ENCODE data around the gene SLC5A4.
A peak's percentile ranks its signal among the peaks of the same experiment; 100 is the strongest.
"Not testable (repeated sequence)": the region's sequence is repeated elsewhere in the genome, so short reads cannot be mapped to it uniquely, and the experiment has no call there.

Gene SLC5A4

GRCh38 chr22:32269316-32269715 is 14.2 kb upstream of the SLC5A4 start:
- ChIA-PET POLR2A (no interaction called here), CTCF (no interaction called here)
- no peak for TF ChIP-seq ZNF384 (IDR thresholded peaks at IDR 0.05)
- no peak for TF ChIP-seq LEF1 (IDR thresholded peaks at IDR 0.05; ENCODE audit: borderline replicate concordance)
- TF ChIP-seq ELF4 (IDR thresholded peaks at IDR 0.05): no peak
- TF ChIP-seq HDGF (IDR thresholded peaks at IDR 0.05; ENCODE audit: borderline replicate concordance): no peak
- no peak for TF ChIP-seq TARDBP (IDR thresholded peaks at IDR 0.05)
- no peak for TF ChIP-seq FOXA1 (IDR thresholded peaks at IDR 0.05)
- no peak for TF ChIP-seq L3MBTL2 (conservative IDR thresholded peaks at IDR 0.05)
- DNase-seq (ENCODE audit: extremely low spot score): no peak

DNA sequence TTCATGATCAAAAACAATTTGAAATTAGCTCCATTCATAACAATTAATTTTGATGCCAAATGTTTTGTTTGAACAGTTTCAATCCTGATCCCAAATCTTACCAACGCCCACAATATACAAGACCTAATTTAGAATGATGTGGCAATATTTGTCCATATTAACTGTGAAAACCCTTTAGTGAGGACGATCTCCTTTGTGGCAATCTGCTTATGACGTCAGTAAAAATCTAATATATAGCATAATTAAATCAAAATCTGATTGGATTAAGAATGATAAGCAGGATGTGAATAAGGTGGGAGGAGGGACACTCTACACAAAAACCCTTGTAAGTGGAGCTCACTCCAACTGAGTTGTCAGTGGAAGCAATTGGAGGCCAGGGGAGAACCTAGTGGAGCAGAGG is 11.9 kb upstream of the SLC5A4 start:
- DNase-seq (ENCODE audit: extremely low spot score): no peak
- ChIA-PET POLR2A (interaction anchor here (1.0 kb wide), 1 partner anchor 63 kb away, joined by 4 read pairs; the partner anchor contains the start of gene RFPL2), CTCF (interaction anchor here (0.6 to 2.2 kb wide), 8 partner anchors 10 to 296 kb away, joined by 3 to 12 read pairs (median 4); partner anchors contain the start of gene RFPL2)
- TF ChIP-seq L3MBTL2 (conservative IDR thresholded peaks at IDR 0.05) (no peak), FOXK2 (IDR thresholded peaks at IDR 0.05) (no peak), BHLHE40 (IDR thresholded peaks at IDR 0.05; ENCODE audit: borderline replicate concordance) (no peak), SUZ12 (IDR thresholded peaks at IDR 0.05) (no peak)

GRCh38 chr22:32265882-32266767 is 11.0 kb upstream of the SLC5A4 start:
- ChIA-PET POLR2A (interaction anchor here (1.0 kb wide), 1 partner anchor 62 kb away, joined by 4 read pairs; the partner anchor contains the start of gene RFPL2), CTCF (interaction anchor here (0.6 to 2.2 kb wide), 19 partner anchors 8 to 295 kb away, joined by 3 to 12 read pairs (median 3); partner anchors contain the start of gene RFPL2)
- TF ChIP-seq SP1 (IDR thresholded peaks at IDR 0.05): no peak

DNA sequence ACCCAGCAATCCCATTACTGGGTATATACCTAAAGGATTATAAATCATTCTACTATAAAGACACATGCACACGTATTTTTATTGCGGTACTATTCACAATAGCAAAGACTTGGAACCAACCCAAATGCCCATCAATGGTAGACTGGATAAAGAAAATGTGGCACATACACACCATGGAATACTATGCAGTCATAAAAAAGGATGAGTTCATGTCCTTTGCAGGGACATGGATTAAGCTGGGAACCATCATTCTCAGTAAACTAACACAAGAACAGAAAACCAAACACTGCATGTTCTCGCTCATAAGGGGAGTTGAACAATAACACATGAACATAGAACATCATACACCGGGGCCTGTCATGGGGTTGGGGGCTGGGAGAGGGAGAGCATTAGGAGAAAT is 8.5 kb upstream of the SLC5A4 start:
- POLR2A ChIA-PET; CTCF ChIA-PET; DNase-seq (ENCODE audit: extremely low spot score): not testable (repeated sequence)

More at GRCh38 chr22:32265882-32266767, 11.0 kb upstream of the SLC5A4 start:
- DNase-seq (ENCODE audit: extremely low spot score): peak; percentile 82

DNA sequence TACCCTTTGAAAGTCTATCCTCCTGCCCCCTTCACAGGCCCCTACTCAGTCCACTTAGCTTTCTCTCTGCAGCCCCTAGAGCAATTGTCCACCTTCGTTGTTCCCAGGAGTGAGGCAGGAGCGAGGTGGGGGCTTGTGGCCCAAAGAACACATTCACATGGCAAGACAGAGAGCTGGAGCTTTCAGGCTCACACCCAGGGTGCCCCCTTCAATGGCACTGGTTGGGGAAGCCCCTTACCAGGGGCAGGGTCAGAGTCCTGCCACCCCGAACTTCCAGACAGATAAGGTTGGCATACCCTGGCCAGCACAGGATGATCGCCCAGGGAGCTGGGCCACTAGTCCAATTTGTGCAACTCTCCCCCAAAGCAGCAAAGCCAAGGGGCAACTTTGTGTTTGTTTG is 6.2 kb upstream of the SLC5A4 start:
- DNase-seq (ENCODE audit: extremely low spot score): no peak
- TF ChIP-seq SUZ12 (IDR thresholded peaks at IDR 0.05) (no peak), CTBP1 (IDR thresholded peaks at IDR 0.05; ENCODE audit: borderline replicate concordance) (no peak), TARDBP (IDR thresholded peaks at IDR 0.05) (no peak), ARNT (IDR thresholded peaks at IDR 0.05) (no peak), PKNOX1 (IDR thresholded peaks at IDR 0.05) (no peak), FOXK2 (IDR thresholded peaks at IDR 0.05) (no peak), LEF1 (IDR thresholded peaks at IDR 0.05; ENCODE audit: borderline replicate concordance) (no peak), SP1 (IDR thresholded peaks at IDR 0.05) (no peak), L3MBTL2 (conservative IDR thresholded peaks at IDR 0.05) (no peak), ELF4 (IDR thresholded peaks at IDR 0.05) (no peak), FOXM1 (IDR thresholded peaks at IDR 0.05; ENCODE audit: borderline replicate concordance) (no peak), HDGF (IDR thresholded peaks at IDR 0.05; ENCODE audit: borderline replicate concordance) (no peak), BHLHE40 (IDR thresholded peaks at IDR 0.05; ENCODE audit: borderline replicate concordance) (no peak), NFRKB (IDR thresholded peaks at IDR 0.05) (no peak), ZNF384 (IDR thresholded peaks at IDR 0.05) (no peak), FOXA1 (IDR thresholded peaks at IDR 0.05) (no peak)
- CTCF ChIA-PET: interaction anchor here (0.6 kb wide), 1 partner anchor 214 kb away, joined by 3 read pairs; no protein-coding TSS in a partner anchor
- POLR2A ChIA-PET: no interaction called here

DNA sequence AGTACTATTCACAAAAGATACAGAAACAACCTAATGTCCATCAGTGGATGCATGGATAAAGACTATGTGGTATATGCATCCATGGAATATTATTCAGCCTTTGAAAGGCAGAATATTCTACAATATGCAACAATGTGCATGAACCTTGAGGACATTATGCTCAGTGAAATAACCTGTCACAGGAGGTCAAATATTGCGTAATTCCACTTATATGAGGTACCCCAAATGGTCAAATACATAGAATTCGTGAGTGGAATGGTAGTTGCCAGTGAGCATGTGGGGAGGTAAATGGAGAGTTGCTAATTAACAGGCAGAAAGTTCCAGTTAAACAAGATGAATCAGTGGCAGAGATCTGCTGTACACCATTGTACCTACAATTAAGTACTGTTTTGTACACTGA is 3.6 kb upstream of the SLC5A4 start:
- POLR2A ChIA-PET: no interaction called here
- CTCF ChIA-PET: no interaction called here
- no peak for TF ChIP-seq TARDBP (IDR thresholded peaks at IDR 0.05)
- no peak for TF ChIP-seq NFRKB (IDR thresholded peaks at IDR 0.05)
- no peak for TF ChIP-seq SUZ12 (IDR thresholded peaks at IDR 0.05)
- no peak for TF ChIP-seq LEF1 (IDR thresholded peaks at IDR 0.05; ENCODE audit: borderline replicate concordance)
- no peak for TF ChIP-seq ELF4 (IDR thresholded peaks at IDR 0.05)
- TF ChIP-seq FOXK2 (IDR thresholded peaks at IDR 0.05): no peak
- no peak for DNase-seq (ENCODE audit: extremely low spot score)

DNA sequence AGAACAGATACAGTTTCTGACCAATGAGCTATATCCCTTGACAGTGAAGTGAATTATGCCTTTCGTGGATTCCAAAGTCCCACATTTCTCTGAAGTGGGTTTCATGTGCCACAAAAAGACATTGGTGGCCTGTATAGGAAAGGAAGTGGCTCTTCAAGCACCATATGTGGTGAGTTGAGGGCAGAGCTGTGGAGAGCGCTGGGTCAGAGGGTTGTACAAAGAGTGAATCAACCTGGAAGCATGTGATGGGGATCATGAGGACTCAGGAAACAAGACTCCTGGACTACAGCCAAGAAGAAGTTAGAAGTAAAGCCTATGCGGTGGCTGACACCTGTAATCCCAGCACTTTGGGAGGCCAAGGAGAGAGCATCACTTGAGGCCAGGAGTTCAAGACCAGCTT is 579 bp upstream of the SLC5A4 start:
- CTCF ChIA-PET: no interaction called here
- POLR2A ChIA-PET: no interaction called here
- no peak for TF ChIP-seq SUZ12 (IDR thresholded peaks at IDR 0.05)
- no peak for TF ChIP-seq LEF1 (IDR thresholded peaks at IDR 0.05; ENCODE audit: borderline replicate concordance)
- no peak for TF ChIP-seq BHLHE40 (IDR thresholded peaks at IDR 0.05; ENCODE audit: borderline replicate concordance)
- TF ChIP-seq SP1 (IDR thresholded peaks at IDR 0.05): no peak
- no peak for TF ChIP-seq FOXK2 (IDR thresholded peaks at IDR 0.05)
- TF ChIP-seq PKNOX1 (IDR thresholded peaks at IDR 0.05): no peak
- no peak for TF ChIP-seq TARDBP (IDR thresholded peaks at IDR 0.05)
- TF ChIP-seq FOXA1 (IDR thresholded peaks at IDR 0.05): no peak
- TF ChIP-seq ZNF384 (IDR thresholded peaks at IDR 0.05): no peak
- TF ChIP-seq ARNT (IDR thresholded peaks at IDR 0.05): no peak
- DNase-seq (ENCODE audit: extremely low spot score): no peak
